Measurements from ENCODE around the gene WNT4. TPM values are rescaled to one million over a fixed set of nuclear protein-coding genes. Genes with fewer than 3 reads are reported as not detected.

WNT4 gene
- total RNA-seq, 1 donor: under 0.01 TPM

GRCh38 chr1:22101199-22101598 is 41.7 kb downstream of the WNT4 start:
- Histone ChIP-seq H3K9me3 (ENCODE audit: low read depth, low read length) (no peaks in the 10 kb centered on the region), H3K27ac (ENCODE audit: low read depth, low read length) (no peak overlapping the region), H3K4me3 (ENCODE audit: insufficient read depth, low read length) (no peak overlapping the region), H4K20me1 (ENCODE audit: insufficient read depth, low read length) (peaks cover 67% of the 10 kb centered on the region), H3K27me3 (ENCODE audit: insufficient read depth, low read length) (no peaks in the 10 kb centered on the region), H3K4me2 (ENCODE audit: insufficient read depth, low read length) (no peak overlapping the region), H3K79me2 (ENCODE audit: insufficient read depth, low read length) (peaks cover 86% of the 10 kb centered on the region), H3K4me1 (ENCODE audit: insufficient read depth, low read length) (peaks cover under 1% of the 10 kb centered on the region), H2AFZ (ENCODE audit: low read length) (no peak overlapping the region), H3K36me3 (ENCODE audit: insufficient read depth, low read length) (peaks cover 37% of the 10 kb centered on the region)
- TF ChIP-seq CTCF (IDR thresholded peaks at IDR 0.05; ENCODE audit: extremely low read depth, low read depth, low read length): no peak
- DNase-seq (ENCODE audit: insufficient read length, low spot score, missing footprints): no peak

GRCh38 chr1:22100168-22100567 is 42.7 kb downstream of the WNT4 start:
- Histone ChIP-seq H3K36me3 (ENCODE audit: insufficient read depth, low read length) (peaks cover 35% of the 10 kb centered on the region), H3K79me2 (ENCODE audit: insufficient read depth, low read length) (peaks cover 82% of the 10 kb centered on the region), H3K4me2 (ENCODE audit: insufficient read depth, low read length) (no peak overlapping the region), H3K27me3 (ENCODE audit: insufficient read depth, low read length) (no peaks in the 10 kb centered on the region), H2AFZ (ENCODE audit: low read length) (no peak overlapping the region), H4K20me1 (ENCODE audit: insufficient read depth, low read length) (peaks cover 65% of the 10 kb centered on the region), H3K4me1 (ENCODE audit: insufficient read depth, low read length) (peaks cover 3% of the 10 kb centered on the region), H3K27ac (ENCODE audit: low read depth, low read length) (no peak overlapping the region), H3K9me3 (ENCODE audit: low read depth, low read length) (no peaks in the 10 kb centered on the region), H3K4me3 (ENCODE audit: insufficient read depth, low read length) (no peak overlapping the region)
- DNase-seq (ENCODE audit: insufficient read length, low spot score, missing footprints): no peak
- no peak for TF ChIP-seq CTCF (IDR thresholded peaks at IDR 0.05; ENCODE audit: extremely low read depth, low read depth, low read length)

GRCh38 chr1:22098752-22099151 is 44.1 kb downstream of the WNT4 start:
- peaks cover 62% of the 10 kb centered on the region for H4K20me1 ChIP-seq (ENCODE audit: insufficient read depth, low read length)
- no peak for TF ChIP-seq CTCF (IDR thresholded peaks at IDR 0.05; ENCODE audit: extremely low read depth, low read depth, low read length)

GRCh38 chr1:22096463-22096862 is 46.4 kb downstream of the WNT4 start:
- Histone ChIP-seq H3K79me2 (ENCODE audit: insufficient read depth, low read length) (peaks cover 83% of the 10 kb centered on the region), H3K9me3 (ENCODE audit: low read depth, low read length) (no peaks in the 10 kb centered on the region), H3K4me3 (ENCODE audit: insufficient read depth, low read length) (no peak overlapping the region), H2AFZ (ENCODE audit: low read length) (no peak overlapping the region), H4K20me1 (ENCODE audit: insufficient read depth, low read length) (peaks cover 68% of the 10 kb centered on the region), H3K27ac (ENCODE audit: low read depth, low read length) (no peak overlapping the region), H3K4me2 (ENCODE audit: insufficient read depth, low read length) (no peak overlapping the region), H3K27me3 (ENCODE audit: insufficient read depth, low read length) (no peaks in the 10 kb centered on the region), H3K36me3 (ENCODE audit: insufficient read depth, low read length) (peaks cover 45% of the 10 kb centered on the region), H3K4me1 (ENCODE audit: insufficient read depth, low read length) (peaks cover 3% of the 10 kb centered on the region)
- DNase-seq (ENCODE audit: insufficient read length, low spot score, missing footprints): no peak
- no peak for TF ChIP-seq CTCF (IDR thresholded peaks at IDR 0.05; ENCODE audit: extremely low read depth, low read depth, low read length)

More at GRCh38 chr1:22098752-22099151, 44.1 kb downstream of the WNT4 start:
- peaks cover 3% of the 10 kb centered on the region for H3K4me1 ChIP-seq (ENCODE audit: insufficient read depth, low read length)
- H3K36me3 ChIP-seq (ENCODE audit: insufficient read depth, low read length): peaks cover 37% of the 10 kb centered on the region
- peaks cover 91% of the 10 kb centered on the region for H3K79me2 ChIP-seq (ENCODE audit: insufficient read depth, low read length)
- H3K27me3 ChIP-seq (ENCODE audit: insufficient read depth, low read length): no peaks in the 10 kb centered on the region
- no peak for DNase-seq (ENCODE audit: insufficient read length, low spot score, missing footprints)
- no peaks in the 10 kb centered on the region for H3K9me3 ChIP-seq (ENCODE audit: low read depth, low read length)
- no peak overlapping the region for H3K27ac ChIP-seq (ENCODE audit: low read depth, low read length)
- no peak overlapping the region for H2AFZ ChIP-seq (ENCODE audit: low read length)
- no peak overlapping the region for H3K4me2 ChIP-seq (ENCODE audit: insufficient read depth, low read length)
- H3K4me3 ChIP-seq (ENCODE audit: insufficient read depth, low read length): no peak overlapping the region

Measured in osteoblast (primary cell).